ENCODE data around the gene CYSTM1. TPM values are rescaled to one million over a fixed set of nuclear protein-coding genes. Genes with fewer than 3 reads are reported as not detected.

Gene CYSTM1
- 10 to 100 TPM; 11.3 to 11.9 TPM for total RNA-seq

GRCh38 chr5:140174465-140175366 lies at the start of gene CYSTM1:
TSS of gene CYSTM1 (plus strand) at chr5:140175188. CDS start at chr5:140194466, 19,278 bp downstream.
- H3K27me3 Mint-ChIP-seq: no peaks in the 10 kb centered on the region
- ATAC-seq (replicated peaks): peak; percentile 97
- H3K9me3 Mint-ChIP-seq: no peaks in the 10 kb centered on the region
- peaks cover 7% of the 10 kb centered on the region for H3K4me1 Mint-ChIP-seq
- peak within 1 kb of the TSS; percentile 93 for H3K4me3 Mint-ChIP-seq
- peak within 1 kb of the TSS; percentile 92 for H3K27ac Mint-ChIP-seq
- no peaks in the 10 kb centered on the region for H3K36me3 Mint-ChIP-seq (ENCODE audit: low read depth)

- no peak within 1 kb of the TSS for H3K4me3 Mint-ChIP-seq
- no peak within 1 kb of the TSS for H3K27ac Mint-ChIP-seq
- no peaks in the 10 kb centered on the region for H3K27me3 Mint-ChIP-seq
- H3K36me3 Mint-ChIP-seq (ENCODE audit: low read depth): no peaks in the 10 kb centered on the region
- peaks cover 4% of the 10 kb centered on the region for H3K4me1 Mint-ChIP-seq
- ATAC-seq (replicated peaks): no peak
- no peaks in the 10 kb centered on the region for H3K9me3 Mint-ChIP-seq
Observed at GRCh38 chr5:140125637-140126036, 49.4 kb upstream of the CYSTM1 start, which contains the start of gene IGIP. TSS of gene IGIP (plus strand) at chr5:140125937. CDS start at chr5:140128477, 2,540 bp downstream.

GRCh38 chr5:140126315-140127012 lies 48.5 kb upstream of the CYSTM1 start:
- peaks cover 6% of the 10 kb centered on the region for H3K4me1 Mint-ChIP-seq
- no peaks in the 10 kb centered on the region for H3K27me3 Mint-ChIP-seq
- no peak for ATAC-seq (replicated peaks)
- no peaks in the 10 kb centered on the region for H3K9me3 Mint-ChIP-seq
- H3K4me3 Mint-ChIP-seq: no peak overlapping the region
- H3K27ac Mint-ChIP-seq: no peak overlapping the region
- H3K36me3 Mint-ChIP-seq (ENCODE audit: low read depth): no peaks in the 10 kb centered on the region

GRCh38 chr5:140128376-140128775 lies 46.6 kb upstream of the CYSTM1 start:
- Mint-ChIP-seq H3K4me3 (no peak overlapping the region), H3K9me3 (no peaks in the 10 kb centered on the region), H3K27ac (no peak overlapping the region), H3K27me3 (no peaks in the 10 kb centered on the region), H3K4me1 (peaks cover 15% of the 10 kb centered on the region), H3K36me3 (ENCODE audit: low read depth) (no peaks in the 10 kb centered on the region)
- no peak for ATAC-seq (replicated peaks)

GRCh38 chr5:140130949-140131733 lies 43.8 kb upstream of the CYSTM1 start:
- H3K4me1 Mint-ChIP-seq: peaks cover 26% of the 10 kb centered on the region
- peak overlapping the region; percentile 39 for H3K27ac Mint-ChIP-seq
- H3K27me3 Mint-ChIP-seq: no peaks in the 10 kb centered on the region
- peak overlapping the region; percentile 44 for H3K4me3 Mint-ChIP-seq
- ATAC-seq (replicated peaks): no peak
- H3K36me3 Mint-ChIP-seq (ENCODE audit: low read depth): no peaks in the 10 kb centered on the region
- no peaks in the 10 kb centered on the region for H3K9me3 Mint-ChIP-seq

GRCh38 chr5:140131967-140132409 lies 43.0 kb upstream of the CYSTM1 start:
- Mint-ChIP-seq H3K9me3 (no peaks in the 10 kb centered on the region), H3K4me3 (peak overlapping the region; percentile 44), H3K36me3 (ENCODE audit: low read depth) (no peaks in the 10 kb centered on the region), H3K4me1 (peaks cover 26% of the 10 kb centered on the region), H3K27ac (peak overlapping the region; percentile 39), H3K27me3 (no peaks in the 10 kb centered on the region)
- peak; percentile 92 for ATAC-seq (replicated peaks)

- peaks cover 26% of the 10 kb centered on the region for H3K4me1 Mint-ChIP-seq
- no peak overlapping the region for H3K27ac Mint-ChIP-seq
- no peaks in the 10 kb centered on the region for H3K27me3 Mint-ChIP-seq
- ATAC-seq (replicated peaks): no peak
- no peaks in the 10 kb centered on the region for H3K36me3 Mint-ChIP-seq (ENCODE audit: low read depth)
- no peaks in the 10 kb centered on the region for H3K9me3 Mint-ChIP-seq
- H3K4me3 Mint-ChIP-seq: no peak overlapping the region
Observed at GRCh38 chr5:140133514-140134167, 41.3 kb upstream of the CYSTM1 start.

GRCh38 chr5:140134277-140134935 lies 40.6 kb upstream of the CYSTM1 start:
- Mint-ChIP-seq H3K4me1 (peaks cover 26% of the 10 kb centered on the region), H3K36me3 (ENCODE audit: low read depth) (no peaks in the 10 kb centered on the region), H3K4me3 (no peak overlapping the region), H3K27me3 (no peaks in the 10 kb centered on the region), H3K9me3 (no peaks in the 10 kb centered on the region), H3K27ac (peak overlapping the region; percentile 3)
- no peak for ATAC-seq (replicated peaks)

- Mint-ChIP-seq H3K4me3 (no peak overlapping the region), H3K36me3 (ENCODE audit: low read depth) (no peaks in the 10 kb centered on the region), H3K27me3 (no peaks in the 10 kb centered on the region), H3K9me3 (no peaks in the 10 kb centered on the region), H3K4me1 (peaks cover 26% of the 10 kb centered on the region), H3K27ac (no peak overlapping the region)
- no peak for ATAC-seq (replicated peaks)
Observed at GRCh38 chr5:140135127-140135526, 39.9 kb upstream of the CYSTM1 start.

- H3K27me3 Mint-ChIP-seq: no peaks in the 10 kb centered on the region
- ATAC-seq (replicated peaks): no peak
- H3K27ac Mint-ChIP-seq: no peak overlapping the region
- no peaks in the 10 kb centered on the region for H3K9me3 Mint-ChIP-seq
- H3K4me3 Mint-ChIP-seq: no peak overlapping the region
- peaks cover 23% of the 10 kb centered on the region for H3K4me1 Mint-ChIP-seq
- H3K36me3 Mint-ChIP-seq (ENCODE audit: low read depth): no peaks in the 10 kb centered on the region
Observed at GRCh38 chr5:140136624-140137023, 38.4 kb upstream of the CYSTM1 start.

- H3K36me3 Mint-ChIP-seq (ENCODE audit: low read depth): no peaks in the 10 kb centered on the region
- H3K9me3 Mint-ChIP-seq: no peaks in the 10 kb centered on the region
- H3K27ac Mint-ChIP-seq: no peak overlapping the region
- no peak for ATAC-seq (replicated peaks)
- H3K4me1 Mint-ChIP-seq: peaks cover 7% of the 10 kb centered on the region
- H3K4me3 Mint-ChIP-seq: no peak overlapping the region
- peaks cover 6% of the 10 kb centered on the region for H3K27me3 Mint-ChIP-seq
Observed at GRCh38 chr5:140140435-140140834, 34.6 kb upstream of the CYSTM1 start.

GRCh38 chr5:140141241-140141640 lies 33.7 kb upstream of the CYSTM1 start:
- no peak overlapping the region for H3K4me3 Mint-ChIP-seq

GRCh38 chr5:140142246-140142645 lies 32.7 kb upstream of the CYSTM1 start:
- Mint-ChIP-seq H3K36me3 (ENCODE audit: low read depth) (no peaks in the 10 kb centered on the region), H3K9me3 (no peaks in the 10 kb centered on the region), H3K4me1 (peaks cover 9% of the 10 kb centered on the region), H3K4me3 (no peak overlapping the region), H3K27ac (no peak overlapping the region), H3K27me3 (peaks cover 7% of the 10 kb centered on the region)
- ATAC-seq (replicated peaks): no peak

More at GRCh38 chr5:140141241-140141640, 33.7 kb upstream of the CYSTM1 start:
- Mint-ChIP-seq H3K36me3 (ENCODE audit: low read depth) (no peaks in the 10 kb centered on the region), H3K9me3 (no peaks in the 10 kb centered on the region), H3K27ac (no peak overlapping the region), H3K4me1 (peaks cover 9% of the 10 kb centered on the region), H3K27me3 (peaks cover 7% of the 10 kb centered on the region)
- no peak for ATAC-seq (replicated peaks)
